AG04449 (cell line): ENCODE data around the gene OTP.

ENCODE experiments used
- CTCF ChIA-PET: fragments of 350-600 bp; formaldehyde crosslinking; extraction: SDS; loops from one replicate; lab custom pipeline; 2021; ENCODE audit warnings: antibody characterized with exemption; lab: Yijun Ruan, JAX
- POLR2A ChIA-PET: fragments of 400-600, 350-600 bp; formaldehyde crosslinking; extraction: SDS; loops from one replicate; lab custom pipeline; 2020; ENCODE audit warnings: antibody characterized with exemption, inconsistent platforms; lab: Yijun Ruan, JAX
- DNase-seq: peaks from one replicate; pipeline ENCODE4 v3.0.0-alpha.2; 2010; ENCODE audit warnings: low read depth, low spot score
- H3K4me3 ChIP-seq: 2 replicates; pipeline ENCODE4 v1.5.1; 2011; ENCODE audit warnings: low read depth, mild to moderate bottlenecking, control low read depth, low read length
- CTCF ChIP-seq: IDR thresholded peaks from one replicate; pipeline ENCODE4 v1.5.1; 2011; ENCODE audit warnings: mild to moderate bottlenecking, moderate library complexity, low read length, control low read depth, inconsistent platforms; ENCODE audit not compliant: insufficient read depth; ENCODE audit errors: missing control alignments

The OTP gene

GRCh38 chr5:77629509-77630113, 8.9 kb downstream of the OTP start:
- no peak for TF ChIP-seq CTCF
- ChIA-PET CTCF (no interaction called here), POLR2A (no interaction called here)
- DNase-seq: no peak
- no peak overlapping the region; the same call in none of the 2 replicates for H3K4me3 ChIP-seq

- CTCF ChIA-PET: interaction anchor here (0.6 kb wide), 1 partner anchor 613 kb away, joined by 3 read pairs; no protein-coding TSS in a partner anchor
- no peak for TF ChIP-seq CTCF
- POLR2A ChIA-PET: no interaction called here
- H3K4me3 ChIP-seq: no peak overlapping the region
- no peak for DNase-seq
These were observed 9.5 kb downstream of the OTP start for GRCh38 chr5:77628840-77629508.

- no peak for TF ChIP-seq CTCF
- no peak overlapping the region for H3K4me3 ChIP-seq
- CTCF ChIA-PET: interaction anchor here (0.6 kb wide), 1 partner anchor 612 kb away, joined by 3 read pairs; no protein-coding TSS in a partner anchor
- no peak for DNase-seq
- POLR2A ChIA-PET: no interaction called here
These were observed 10.4 kb downstream of the OTP start for GRCh38 chr5:77627869-77628674.

- no peak overlapping the region for H3K4me3 ChIP-seq
- no peak for DNase-seq
- TF ChIP-seq CTCF: no peak
- ChIA-PET CTCF (no interaction called here), POLR2A (no interaction called here)
These were observed 15.2 kb downstream of the OTP start for GRCh38 chr5:77623203-77623740.

GRCh38 chr5:77621440-77621839, 17.1 kb downstream of the OTP start:
- ChIA-PET POLR2A (no interaction called here), CTCF (no interaction called here)
- TF ChIP-seq CTCF: no peak
- no peak overlapping the region for H3K4me3 ChIP-seq
- DNase-seq: no peak

- ChIA-PET POLR2A (no interaction called here), CTCF (no interaction called here)
- no peak overlapping the region for H3K4me3 ChIP-seq
- TF ChIP-seq CTCF: no peak
- no peak for DNase-seq
These were observed 18.1 kb downstream of the OTP start for GRCh38 chr5:77620405-77620804.
